ENCODE measurements around the gene ELOVL2. TPM values are rescaled to one million over a fixed set of nuclear protein-coding genes. Genes with fewer than 3 reads are reported as not detected.

The ELOVL2 gene
- total RNA-seq, 2 experiments from 2014 or later = not detected

- H3K4me3 Mint-ChIP-seq = no peak overlapping the region
- no peak for TF ChIP-seq CTCF (IDR thresholded peaks at IDR 0.05)
- ATAC-seq = no peak
- intact Hi-C loops (cut with micrococcal nuclease) = loop anchor here (5.0 kb wide), 2 partner anchors 117 to 547 kb away; no protein-coding TSS in a partner anchor
- H3K27me3 Mint-ChIP-seq = peaks cover 9% of the 10 kb centered on the region
- no peaks in the 10 kb centered on the region for H3K4me1 Mint-ChIP-seq (ENCODE audit: low read depth)
- DNase-seq = no peak
- H3K27ac Mint-ChIP-seq = no peak overlapping the region
- ChIA-PET POLR2A (no interaction called here), CTCF (interaction anchor here (0.7 to 1.5 kb wide), 4 partner anchors 29 to 472 kb away, joined by 3 read pairs; no protein-coding TSS in a partner anchor)
- H3K9me3 Mint-ChIP-seq = no peaks in the 10 kb centered on the region
- no peaks in the 10 kb centered on the region for H3K36me3 Mint-ChIP-seq (ENCODE audit: low read depth)
Measured at GRCh38 chr6:10949579-10950490, 94.3 kb downstream of the ELOVL2 start.

- H3K4me3 Mint-ChIP-seq = no peak overlapping the region
- no peak for TF ChIP-seq CTCF (IDR thresholded peaks at IDR 0.05)
- POLR2A ChIA-PET = no interaction called here
- intact Hi-C loops (cut with micrococcal nuclease) = no loop called here
- ATAC-seq (no peak), DNase-seq (no peak)
- H3K4me1 Mint-ChIP-seq (ENCODE audit: low read depth) = no peaks in the 10 kb centered on the region
- H3K9me3 Mint-ChIP-seq = no peaks in the 10 kb centered on the region
- H3K27me3 Mint-ChIP-seq = peaks cover 5% of the 10 kb centered on the region
- CTCF ChIA-PET = interaction anchor here (1.3 kb wide), 1 partner anchor 470 kb away, joined by 3 read pairs; no protein-coding TSS in a partner anchor
- H3K27ac Mint-ChIP-seq = no peak overlapping the region
- H3K36me3 Mint-ChIP-seq (ENCODE audit: low read depth) = no peaks in the 10 kb centered on the region
Measured at GRCh38 chr6:10947966-10948365, 96.1 kb downstream of the ELOVL2 start.

GRCh38 chr6:10945845-10946244 lies 98.3 kb downstream of the ELOVL2 start:
- Mint-ChIP-seq H3K36me3 (ENCODE audit: low read depth) (no peaks in the 10 kb centered on the region), H3K4me3 (no peak overlapping the region), H3K9me3 (no peaks in the 10 kb centered on the region), H3K27me3 (peaks cover 5% of the 10 kb centered on the region), H3K4me1 (ENCODE audit: low read depth) (no peaks in the 10 kb centered on the region), H3K27ac (no peak overlapping the region)
- intact Hi-C loops (cut with micrococcal nuclease) = no loop called here
- TF ChIP-seq CTCF (IDR thresholded peaks at IDR 0.05) = no peak
- DNase-seq (no peak), ATAC-seq (no peak)
- ChIA-PET POLR2A (no interaction called here), CTCF (no interaction called here)

- intact Hi-C loops (cut with micrococcal nuclease) = no loop called here
- H3K9me3 Mint-ChIP-seq = no peaks in the 10 kb centered on the region
- POLR2A ChIA-PET = no interaction called here
- H3K36me3 Mint-ChIP-seq (ENCODE audit: low read depth) = no peaks in the 10 kb centered on the region
- no peaks in the 10 kb centered on the region for H3K4me1 Mint-ChIP-seq (ENCODE audit: low read depth)
- H3K27me3 Mint-ChIP-seq = no peaks in the 10 kb centered on the region
- no peak overlapping the region for H3K27ac Mint-ChIP-seq
- CTCF ChIA-PET = interaction anchor here (1.3 kb wide), 1 partner anchor 15 kb away, joined by 5 read pairs; no protein-coding TSS in a partner anchor
- TF ChIP-seq CTCF (IDR thresholded peaks at IDR 0.05) = no peak
- no peak for ATAC-seq
- no peak overlapping the region for H3K4me3 Mint-ChIP-seq
- no peak for DNase-seq
Measured at GRCh38 chr6:10939840-10940239, 104.3 kb downstream of the ELOVL2 start.

- POLR2A ChIA-PET = no interaction called here
- Mint-ChIP-seq H3K4me1 (ENCODE audit: low read depth) (no peaks in the 10 kb centered on the region), H3K4me3 (no peak overlapping the region), H3K9me3 (no peaks in the 10 kb centered on the region), H3K27me3 (peaks cover 3% of the 10 kb centered on the region), H3K36me3 (ENCODE audit: low read depth) (no peaks in the 10 kb centered on the region), H3K27ac (no peak overlapping the region)
- CTCF ChIA-PET = no interaction called here
- DNase-seq (no peak), ATAC-seq (no peak)
- intact Hi-C loops (cut with micrococcal nuclease) = no loop called here
- no peak for TF ChIP-seq CTCF (IDR thresholded peaks at IDR 0.05)
Measured at GRCh38 chr6:10933126-10933525, 111.0 kb downstream of the ELOVL2 start.
